HAP-1 (cell line): ENCODE data around the gene GPC5.
"Not testable (repeated sequence)": the region's sequence is repeated elsewhere in the genome, so short reads cannot be mapped to it uniquely, and the experiment has no call there.

ENCODE experiments used
- DNase-seq, 2 experiments: peaks; one replicate each; pipeline ENCODE4 v3.0.0-alpha.2; 2016 to 2020; ENCODE audit warnings: low spot score in 2 of 2
- H3K27me3 ChIP-seq: fragments of 250-450 bp; sonication (Bioruptor Pico); 2 replicates; pipeline ENCODE4 v1.5.1; 2020; ENCODE audit warnings: low read depth, mild to moderate bottlenecking, moderate library complexity
- H3K36me3 ChIP-seq: fragments of 250-450 bp; sonication (Bioruptor Pico); replicated peaks from 2 replicates; pipeline ENCODE4 v1.5.1; 2020; ENCODE audit warnings: mild to moderate bottlenecking
- H3K4me1 ChIP-seq: fragments of 250-450 bp; sonication (Bioruptor Pico); 2 replicates; pipeline ENCODE4 v1.5.1; 2020; ENCODE audit warnings: mild to moderate bottlenecking
- H3K4me3 ChIP-seq: fragments of 250-450 bp; sonication (Bioruptor Pico); 2 replicates; pipeline ENCODE4 v1.5.1; 2020; ENCODE audit warnings: mild to moderate bottlenecking, moderate library complexity
- H3K9me3 ChIP-seq: fragments of 250-450 bp; sonication (Bioruptor Pico); 2 replicates; pipeline ENCODE4 v1.5.1; 2020; ENCODE audit warnings: mild to moderate bottlenecking, moderate library complexity
- in situ Hi-C: fragments of 300-500 bp; cut with MboI; formaldehyde crosslinking; loops from 3 replicates; pipeline ENCODE4 v1.14.3; 2020; ENCODE audit warnings: low sequenced_read_pairs, inconsistent platforms, mixed read lengths

GPC5 gene

GRCh38 chr13:91657283-91657682 lies 258.9 kb downstream of the GPC5 start:
- Histone ChIP-seq H3K36me3 (no peaks in the 10 kb centered on the region), H3K4me1 (no peaks in the 10 kb centered on the region), H3K4me3 (no peak overlapping the region), H3K27me3 (no peaks in the 10 kb centered on the region), H3K9me3 (no peaks in the 10 kb centered on the region)
- DNase-seq, result no peak
- in situ Hi-C loops, result no loop called here

- in situ Hi-C loops, result no loop called here
- Histone ChIP-seq H3K4me3 (no peak overlapping the region), H3K9me3 (no peaks in the 10 kb centered on the region), H3K36me3 (no peaks in the 10 kb centered on the region), H3K4me1 (no peaks in the 10 kb centered on the region), H3K27me3 (no peaks in the 10 kb centered on the region)
- DNase-seq, result no peak
Measured at GRCh38 chr13:91659256-91660075, 261.0 kb downstream of the GPC5 start.

- H3K9me3 ChIP-seq, result no peaks in the 10 kb centered on the region
- no peaks in the 10 kb centered on the region for H3K27me3 ChIP-seq
- H3K4me3 ChIP-seq, result no peak overlapping the region
- in situ Hi-C loops, result no loop called here
- no peaks in the 10 kb centered on the region for H3K4me1 ChIP-seq
- no peak for DNase-seq
- no peaks in the 10 kb centered on the region for H3K36me3 ChIP-seq
Measured at GRCh38 chr13:91660076-91660415, 261.6 kb downstream of the GPC5 start.

- in situ Hi-C loops, result no loop called here
- H3K4me3 ChIP-seq, result no peak overlapping the region
- no peaks in the 10 kb centered on the region for H3K27me3 ChIP-seq
- H3K4me1 ChIP-seq, result no peaks in the 10 kb centered on the region
- DNase-seq, result no peak
- no peaks in the 10 kb centered on the region for H3K9me3 ChIP-seq
- H3K36me3 ChIP-seq, result no peaks in the 10 kb centered on the region
Measured at GRCh38 chr13:91661692-91662490, 263.5 kb downstream of the GPC5 start.

GRCh38 chr13:91664039-91664438 lies 265.6 kb downstream of the GPC5 start:
- DNase-seq, result no peak
- H3K4me1 ChIP-seq, result no peaks in the 10 kb centered on the region
- no peaks in the 10 kb centered on the region for H3K36me3 ChIP-seq
- no peaks in the 10 kb centered on the region for H3K9me3 ChIP-seq
- in situ Hi-C loops, result no loop called here
- H3K4me3 ChIP-seq, result no peak overlapping the region
- no peaks in the 10 kb centered on the region for H3K27me3 ChIP-seq

- no peaks in the 10 kb centered on the region for H3K4me1 ChIP-seq
- H3K36me3 ChIP-seq, result no peaks in the 10 kb centered on the region
- H3K4me3 ChIP-seq, result no peak overlapping the region
- in situ Hi-C loops, result no loop called here
- DNase-seq, result no peak
- H3K9me3 ChIP-seq, result no peaks in the 10 kb centered on the region; the same call in 1 of the 2 replicates
- H3K27me3 ChIP-seq, result no peaks in the 10 kb centered on the region
Measured at GRCh38 chr13:91667486-91667885, 269.1 kb downstream of the GPC5 start.

- in situ Hi-C loops, result no loop called here
- Histone ChIP-seq H3K4me3 (no peak overlapping the region), H3K36me3 (no peaks in the 10 kb centered on the region), H3K27me3 (no peaks in the 10 kb centered on the region), H3K4me1 (no peaks in the 10 kb centered on the region), H3K9me3 (no peaks in the 10 kb centered on the region; the same call in 1 of the 2 replicates)
- DNase-seq, result no peak
Measured at GRCh38 chr13:91668866-91669495, 270.6 kb downstream of the GPC5 start.

- in situ Hi-C loops, DNase-seq, H3K27me3 ChIP-seq, H3K36me3 ChIP-seq, H3K4me1 ChIP-seq, H3K4me3 ChIP-seq, H3K9me3 ChIP-seq: not testable (repeated sequence)
Measured at GRCh38 chr13:91674347-91674746, 275.9 kb downstream of the GPC5 start.

GRCh38 chr13:91684746-91685145 lies 286.3 kb downstream of the GPC5 start:
- in situ Hi-C loops, result no loop called here
- Histone ChIP-seq H3K4me3 (no peak overlapping the region), H3K9me3 (no peaks in the 10 kb centered on the region), H3K36me3 (no peaks in the 10 kb centered on the region), H3K4me1 (no peaks in the 10 kb centered on the region), H3K27me3 (no peaks in the 10 kb centered on the region)
- DNase-seq, result no peak

- DNase-seq, result no peak
- H3K9me3 ChIP-seq, result no peaks in the 10 kb centered on the region
- H3K4me3 ChIP-seq, result no peak overlapping the region
- in situ Hi-C loops, result no loop called here
- no peaks in the 10 kb centered on the region for H3K36me3 ChIP-seq
- H3K27me3 ChIP-seq, result no peaks in the 10 kb centered on the region
- no peaks in the 10 kb centered on the region for H3K4me1 ChIP-seq
Measured at GRCh38 chr13:91690944-91691343, 292.5 kb downstream of the GPC5 start.

- DNase-seq, result no peak
- no peaks in the 10 kb centered on the region for H3K27me3 ChIP-seq
- no peak overlapping the region for H3K4me3 ChIP-seq
- in situ Hi-C loops, result no loop called here
- no peaks in the 10 kb centered on the region for H3K9me3 ChIP-seq
- no peaks in the 10 kb centered on the region for H3K4me1 ChIP-seq
- no peaks in the 10 kb centered on the region for H3K36me3 ChIP-seq
Measured at GRCh38 chr13:91693466-91693865, 295.0 kb downstream of the GPC5 start.

- no peak overlapping the region for H3K4me3 ChIP-seq
- in situ Hi-C loops, result no loop called here
- no peaks in the 10 kb centered on the region for H3K36me3 ChIP-seq
- H3K27me3 ChIP-seq, result no peaks in the 10 kb centered on the region
- no peaks in the 10 kb centered on the region for H3K9me3 ChIP-seq
- H3K4me1 ChIP-seq, result no peaks in the 10 kb centered on the region
- no peak for DNase-seq
Measured at GRCh38 chr13:91698308-91698707, 299.9 kb downstream of the GPC5 start.

GRCh38 chr13:91698767-91699166 lies 300.3 kb downstream of the GPC5 start:
- no peak for DNase-seq
- no peaks in the 10 kb centered on the region for H3K9me3 ChIP-seq
- H3K27me3 ChIP-seq, result no peaks in the 10 kb centered on the region
- no peaks in the 10 kb centered on the region for H3K4me1 ChIP-seq
- in situ Hi-C loops, result no loop called here
- no peak overlapping the region for H3K4me3 ChIP-seq
- no peaks in the 10 kb centered on the region for H3K36me3 ChIP-seq

GRCh38 chr13:91699863-91700262 lies 301.4 kb downstream of the GPC5 start:
- no peaks in the 10 kb centered on the region for H3K4me1 ChIP-seq

More at GRCh38 chr13:91699863-91700262, 301.4 kb downstream of the GPC5 start:
- Histone ChIP-seq H3K9me3 (no peaks in the 10 kb centered on the region), H3K27me3 (no peaks in the 10 kb centered on the region), H3K36me3 (no peaks in the 10 kb centered on the region), H3K4me3 (no peak overlapping the region)
- in situ Hi-C loops, result loop anchor here (25.0 kb wide), 1 partner anchor 313 kb away; the partner anchor contains the start of gene GPC5
- no peak for DNase-seq
